ENCODE measurements around the gene GPAT3. TPM values are rescaled to one million over a fixed set of nuclear protein-coding genes. Genes with fewer than 3 reads are reported as not detected.
"Not testable (repeated sequence)": the region's sequence is repeated elsewhere in the genome, so short reads cannot be mapped to it uniquely, and the experiment has no call there.

Gene GPAT3
- total RNA-seq, 1 donor from 2014 or later: 10.4 TPM

GRCh38 chr4:83603129-83603528 lies 67.2 kb downstream of the GPAT3 start:
- DNase-seq (ENCODE audit: low spot score): peak; percentile 48

DNA sequence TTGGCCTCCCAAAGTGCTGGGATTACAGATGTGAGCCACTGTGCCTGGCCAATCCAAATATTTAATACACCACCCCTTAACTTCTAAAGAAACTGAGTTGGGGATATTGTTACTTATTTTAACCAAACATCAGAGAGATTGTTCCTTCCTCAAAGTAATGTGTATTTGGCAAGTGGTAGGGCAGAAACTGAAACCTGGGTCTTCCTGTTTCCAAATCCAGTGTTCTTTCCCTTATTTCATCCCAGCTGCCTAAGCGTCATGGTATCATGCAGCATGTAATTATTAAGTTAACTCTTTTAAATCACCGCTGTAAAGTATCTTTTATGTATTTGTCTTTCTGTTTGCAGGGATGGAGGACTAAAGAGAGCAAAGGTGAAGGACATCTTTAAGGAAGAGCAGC lies 68.4 kb downstream of the GPAT3 start:
- DNase-seq (ENCODE audit: low spot score): no peak

GRCh38 chr4:83605210-83605609 lies 69.3 kb downstream of the GPAT3 start:
- no peak for DNase-seq (ENCODE audit: low spot score)

- DNase-seq (ENCODE audit: low spot score): no peak
Measured at GRCh38 chr4:83605744-83606172, 69.8 kb downstream of the GPAT3 start.

GRCh38 chr4:83606460-83606859 lies 70.6 kb downstream of the GPAT3 start:
- no peak for DNase-seq (ENCODE audit: low spot score)

DNA sequence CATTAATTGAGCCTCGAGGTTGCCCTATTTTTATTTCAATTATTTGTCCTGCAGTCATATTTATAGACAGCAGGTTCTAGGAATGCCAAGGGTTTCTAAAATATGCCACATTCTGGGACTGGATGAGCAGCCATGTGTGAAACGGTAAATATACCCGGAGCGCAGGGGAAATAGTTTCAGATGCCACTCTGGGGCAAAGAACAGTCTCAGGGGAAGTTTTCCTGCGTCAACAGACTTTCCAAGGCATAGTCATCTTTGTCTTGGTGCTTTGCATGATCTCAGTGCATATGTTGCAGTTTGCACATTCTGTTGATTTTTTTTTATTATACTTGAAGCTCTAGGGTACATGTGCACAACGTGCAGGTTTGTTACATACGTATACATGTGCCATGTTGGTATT lies 71.0 kb downstream of the GPAT3 start:
- no peak for DNase-seq (ENCODE audit: low spot score)

DNA sequence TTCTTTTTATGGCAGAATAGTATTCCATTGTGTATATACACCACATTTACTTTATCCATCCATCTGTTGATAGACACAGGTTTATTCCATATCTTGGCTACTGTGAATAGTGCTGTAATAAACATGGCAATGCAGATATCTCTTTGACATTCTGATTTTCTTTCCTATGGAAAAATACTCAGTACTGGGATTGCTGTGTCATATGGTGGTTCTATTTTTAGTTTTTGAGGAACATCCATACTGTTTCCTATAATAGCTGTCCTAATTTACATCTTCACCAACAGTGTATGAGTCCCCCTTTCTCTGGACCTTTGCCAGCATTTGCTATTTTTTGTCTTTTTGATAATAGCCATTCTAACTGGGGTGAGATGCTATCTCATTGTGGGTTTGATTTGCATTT lies 73.5 kb downstream of the GPAT3 start:
- no peak for DNase-seq (ENCODE audit: low spot score)

GRCh38 chr4:83610729-83611128 lies 74.8 kb downstream of the GPAT3 start:
- DNase-seq (ENCODE audit: low spot score): no peak

DNA sequence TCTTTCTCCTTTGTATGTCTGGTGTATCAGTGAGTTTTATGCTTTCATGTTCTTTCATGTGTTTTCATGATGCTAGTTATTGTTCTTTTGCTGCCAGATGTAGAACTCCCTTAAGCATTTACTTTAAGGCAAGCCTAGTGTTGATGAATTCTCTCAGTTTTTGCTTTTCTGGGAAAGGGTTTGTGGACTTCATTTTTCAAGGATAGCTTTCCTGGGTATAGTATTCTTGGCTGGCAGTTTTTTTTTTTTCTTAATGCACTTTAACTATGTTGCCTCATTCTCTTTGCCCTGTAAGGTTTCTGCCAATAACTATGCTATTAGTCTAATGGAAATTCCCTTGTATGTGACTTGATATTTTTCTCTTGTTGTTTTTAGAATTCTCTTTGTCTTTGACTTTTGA lies 77.1 kb downstream of the GPAT3 start:
- DNase-seq (ENCODE audit: low spot score): no peak

DNA sequence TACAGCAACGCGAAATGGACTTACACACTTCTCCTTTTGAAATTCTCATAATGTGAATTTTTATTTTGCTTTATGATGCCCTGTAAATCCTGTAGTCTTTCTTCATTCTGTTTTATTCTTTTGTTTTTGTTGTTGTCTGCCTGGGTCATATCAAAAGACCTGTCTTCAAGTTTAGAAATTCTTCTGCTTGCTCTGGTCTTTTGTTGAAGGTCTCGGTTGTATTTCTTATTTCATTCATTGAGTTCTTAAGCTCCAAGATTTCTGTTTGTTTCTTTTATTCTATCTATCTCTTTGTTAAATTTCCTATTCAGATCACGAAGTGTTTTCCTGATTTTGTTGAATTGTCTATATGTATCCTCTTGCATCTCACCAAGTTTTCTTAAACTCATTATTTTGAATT lies 78.1 kb downstream of the GPAT3 start:
- DNase-seq (ENCODE audit: low spot score): no peak

DNA sequence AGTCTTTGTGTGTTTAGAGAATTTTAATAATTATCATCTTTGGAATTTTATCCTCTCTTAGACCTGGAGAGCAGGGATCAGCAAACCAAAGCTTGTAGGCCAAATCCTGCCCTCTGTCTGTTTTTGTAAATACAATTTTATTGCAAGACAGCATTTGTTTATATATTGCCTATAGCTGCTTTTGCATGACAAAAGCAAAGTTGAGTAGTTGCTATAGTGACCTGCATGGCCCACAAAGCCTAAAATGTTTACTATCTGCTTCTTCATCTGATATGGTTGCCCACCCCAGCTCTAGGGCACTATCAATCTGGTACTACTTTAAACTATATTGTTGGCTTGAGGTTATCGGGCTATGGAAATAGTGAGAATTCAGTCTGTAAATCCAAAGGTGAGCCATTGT lies 80.3 kb downstream of the GPAT3 start:
- DNase-seq (ENCODE audit: low spot score): no peak

DNA sequence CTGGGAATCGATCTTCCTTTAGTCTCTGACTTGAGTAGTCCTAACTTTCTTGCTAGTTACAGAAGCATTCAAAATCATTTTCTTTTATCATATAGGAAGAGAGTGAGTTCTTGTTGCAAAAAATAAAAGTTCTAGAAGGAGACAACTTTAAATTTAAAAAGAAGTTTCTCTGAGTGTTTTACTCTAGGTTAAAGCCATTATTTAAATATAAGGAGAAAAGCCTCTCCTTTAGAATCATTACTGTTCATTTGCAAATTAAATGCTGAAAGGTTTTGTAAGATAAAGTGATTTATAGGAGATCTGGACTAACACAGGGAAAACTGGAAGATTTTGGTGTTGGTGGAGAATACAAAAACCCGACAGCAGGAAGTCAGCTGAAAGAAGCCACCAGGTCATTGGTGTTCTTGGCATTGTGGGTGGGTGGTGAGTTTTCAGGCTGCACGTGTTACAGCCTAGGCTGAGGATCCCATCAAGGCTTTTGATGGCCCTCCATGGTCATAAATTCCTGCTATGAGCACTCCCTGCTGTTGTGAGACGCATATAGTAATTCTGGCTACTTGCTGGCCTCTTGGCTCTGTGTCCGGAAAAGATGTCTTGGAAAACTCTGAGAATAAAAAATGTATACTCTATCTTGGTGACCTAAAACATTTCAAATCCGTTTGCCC lies 81.6 kb downstream of the GPAT3 start:
- no peak for DNase-seq (ENCODE audit: low spot score)

GRCh38 chr4:83618431-83618830 lies 82.5 kb downstream of the GPAT3 start:
- peak; percentile 51 for DNase-seq (ENCODE audit: low spot score)

DNA sequence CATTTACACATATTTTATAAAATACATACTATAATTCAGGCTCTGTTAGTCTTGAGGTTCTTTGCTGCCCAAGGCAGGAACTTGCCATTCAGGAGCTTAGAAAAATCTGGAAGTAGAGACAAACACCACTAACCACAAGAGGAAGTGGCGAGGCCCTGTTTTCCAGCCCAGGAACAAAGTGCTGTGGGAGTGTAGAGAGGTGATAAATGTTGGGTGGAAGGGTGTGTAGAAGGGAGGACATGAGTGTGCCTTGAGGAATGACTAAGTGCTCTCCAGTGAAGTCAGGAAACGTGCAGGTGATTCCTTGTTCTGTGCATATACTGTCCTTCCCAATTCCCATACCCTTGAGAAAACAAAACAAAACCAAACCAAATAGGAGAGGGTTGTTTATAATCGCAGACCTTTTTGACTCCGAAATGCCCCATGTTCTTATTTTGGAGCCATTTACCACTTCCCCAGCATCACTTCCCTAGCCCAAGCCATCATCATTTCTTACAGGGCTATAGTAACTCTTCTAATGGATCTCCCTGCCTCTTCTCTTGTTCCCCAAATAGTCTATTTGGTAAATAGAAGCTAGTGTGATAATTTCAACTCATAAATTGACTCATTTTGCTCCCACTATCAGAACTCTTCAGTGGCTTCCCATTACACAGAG lies 83.2 kb downstream of the GPAT3 start:
- peak; percentile 12 for DNase-seq (ENCODE audit: low spot score)

GRCh38 chr4:83622127-83622526 lies 86.2 kb downstream of the GPAT3 start:
- not testable (repeated sequence) for DNase-seq (ENCODE audit: low spot score)

DNA sequence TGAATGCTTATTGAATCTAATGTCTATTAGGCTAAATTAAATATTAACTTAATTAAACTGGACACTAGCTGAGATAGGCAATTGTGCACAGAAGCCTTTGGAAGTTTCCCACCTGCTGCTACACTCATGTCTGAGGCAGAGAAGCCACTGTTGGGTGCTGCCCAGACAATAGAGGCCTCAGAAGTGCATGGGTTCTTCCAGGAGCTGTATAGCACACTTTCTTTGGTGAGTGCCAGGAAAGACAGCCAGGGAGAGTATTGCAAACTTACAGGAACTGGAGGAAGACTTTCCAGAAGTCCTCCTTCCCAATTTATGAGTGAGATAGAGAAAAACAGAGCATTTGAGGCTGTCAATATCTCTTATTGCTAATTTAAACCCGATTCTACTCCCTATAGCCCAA lies 89.9 kb downstream of the GPAT3 start:
- DNase-seq (ENCODE audit: low spot score): no peak

- no peak for DNase-seq (ENCODE audit: low spot score)
Measured at GRCh38 chr4:83626245-83626836, 90.4 kb downstream of the GPAT3 start.

DNA sequence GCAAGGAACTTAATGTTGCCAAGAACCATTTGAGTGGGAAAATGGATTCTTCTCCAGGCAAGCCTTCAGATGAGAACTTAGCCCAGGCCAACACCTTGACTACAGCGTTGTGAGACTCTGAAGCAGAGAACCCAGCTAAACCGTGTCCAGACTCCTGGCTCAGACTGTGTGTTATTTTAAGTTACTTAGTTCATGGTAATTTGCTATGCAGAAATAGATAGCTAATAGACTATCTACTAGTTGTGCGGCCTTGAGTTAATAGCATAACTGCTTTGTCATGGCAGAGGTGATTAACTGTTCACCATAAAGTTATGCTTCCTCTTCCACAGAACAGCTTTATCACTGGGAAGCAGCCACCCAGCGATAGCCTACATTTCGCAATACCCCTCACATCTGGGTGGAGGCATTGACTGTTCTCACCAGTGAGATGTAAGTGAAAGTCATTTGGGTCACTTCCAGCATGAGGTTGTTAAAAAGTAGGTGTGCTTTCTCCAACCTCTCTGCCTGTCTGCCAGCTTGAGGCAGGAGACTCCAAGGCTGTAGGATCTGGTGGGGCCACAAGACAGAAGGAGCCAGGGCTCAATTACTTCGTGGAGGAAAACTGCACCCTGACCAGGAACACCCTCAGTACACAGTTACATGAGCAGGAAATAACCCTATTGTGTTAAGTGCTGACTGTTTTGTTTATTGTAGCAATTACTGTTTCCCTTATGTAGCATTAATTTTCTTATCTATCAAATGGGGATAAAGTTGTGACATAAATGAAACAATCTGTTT lies 94.2 kb downstream of the GPAT3 start:
- peak; percentile 85 for DNase-seq (ENCODE audit: low spot score)

- peak; percentile 84 for DNase-seq (ENCODE audit: low spot score)
Measured at GRCh38 chr4:83631066-83631465, 95.2 kb downstream of the GPAT3 start.

DNA sequence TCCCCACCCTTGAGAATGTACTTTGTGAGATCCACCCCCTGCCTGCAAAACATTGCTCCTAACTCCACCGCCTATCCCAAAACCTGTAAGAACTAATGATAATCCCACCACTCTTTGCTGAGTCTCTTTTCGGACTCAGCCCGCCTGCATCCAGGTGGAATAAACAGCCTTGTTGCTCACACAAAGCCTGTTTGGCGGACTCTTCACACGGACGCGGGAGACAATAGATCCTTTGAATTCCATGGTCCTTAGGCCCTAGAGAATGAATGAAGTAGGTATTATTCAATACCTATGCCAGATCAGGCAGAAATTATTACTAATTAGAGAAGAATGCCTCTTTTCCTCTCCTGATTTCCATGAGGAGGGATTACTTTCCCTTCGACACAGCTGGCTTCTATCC lies 101.0 kb downstream of the GPAT3 start:
- DNase-seq (ENCODE audit: low spot score): no peak

DNA sequence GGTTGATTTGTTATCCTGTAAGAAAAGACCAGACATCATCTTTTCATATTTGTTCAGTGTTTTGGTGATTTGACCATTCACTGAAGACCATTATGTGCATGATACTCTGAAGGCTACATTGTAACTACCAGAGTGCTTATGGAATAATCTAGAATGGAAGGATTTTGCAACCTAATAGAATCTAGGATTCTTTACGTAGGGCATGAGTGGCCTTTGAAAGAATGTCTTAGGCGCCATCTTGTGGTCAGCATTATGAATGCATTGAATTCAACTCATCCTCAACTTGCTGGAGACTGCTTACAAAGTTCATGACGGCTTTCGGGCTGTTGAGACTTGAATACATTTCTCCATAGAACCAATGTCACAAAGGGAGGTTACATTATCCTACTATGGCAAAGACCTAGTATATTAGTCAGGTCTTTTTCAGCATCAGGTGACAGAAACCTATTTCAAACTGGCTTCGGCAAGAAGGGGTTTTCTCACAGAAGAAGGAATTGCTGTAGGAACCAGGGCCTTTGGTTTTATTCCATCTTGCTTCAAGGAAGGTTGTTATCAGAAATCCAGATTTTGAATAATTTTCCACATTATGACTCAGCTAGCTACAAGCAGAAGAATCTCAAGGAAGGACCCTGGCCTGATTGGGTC lies 104.1 kb downstream of the GPAT3 start:
- peak; percentile 87 for DNase-seq (ENCODE audit: low spot score)

DNA sequence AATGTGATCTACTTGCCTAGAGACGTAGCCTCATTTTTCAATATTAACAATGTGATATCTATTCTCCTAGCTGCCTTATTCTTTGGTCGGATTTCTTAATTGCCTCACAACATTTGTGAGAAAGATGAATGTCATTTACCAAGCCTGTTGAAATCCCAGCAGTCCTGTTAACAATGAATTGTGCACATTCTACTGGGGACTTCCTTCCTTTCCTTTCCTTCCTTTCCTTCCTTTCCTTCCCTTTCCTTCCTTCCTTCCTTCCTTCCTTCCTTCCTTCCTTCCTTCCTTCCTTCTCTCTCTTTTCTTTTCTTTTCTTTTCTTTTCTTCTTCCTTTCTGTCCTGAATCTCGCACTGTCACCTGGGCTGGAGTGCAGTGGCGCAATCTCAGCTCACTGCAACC lies 107.1 kb downstream of the GPAT3 start:
- no peak for DNase-seq (ENCODE audit: low spot score)
